ENCODE results near the gene MTM1.

- TF ChIP-seq CTCF (IDR thresholded peaks at IDR 0.05) = no peak
- TF ChIP-seq EZH2phosphoT487 (IDR thresholded peaks at IDR 0.05) = no peak
Observed at GRCh38 chrX:150542846-150543229, 25.6 kb upstream of the MTM1 start.
